PC-3 (cell line): ENCODE measurements around the gene JKAMP. TPM values are rescaled to one million over a fixed set of nuclear protein-coding genes. Genes with fewer than 3 reads are reported as not detected.

Experiments
- ATAC-seq: fragments of 200-7000 bp; cut with Tn5 transposase; 2 replicates; pipeline ENCODE4 v1.9.1; 2020; ENCODE audit warnings: mild to moderate bottlenecking, moderate library complexity
- BruUV-seq: library from RNA; stranded (reverse); fragments of 400-500 nt; replicated peaks from 2 replicates; lab custom pipeline; 2021; lab: Mats Ljungman, UMichigan
- CTCF ChIA-PET: fragments of 300-600 bp; sonication (Branson Sonifier 250); formaldehyde crosslinking; loops from one replicate; lab custom pipeline; 2022; ENCODE audit warnings: antibody characterized with exemption; lab: Charles Lee
- POLR2A ChIA-PET: fragments of 300-600 bp; sonication (Branson Sonifier 250); formaldehyde crosslinking; loops from one replicate; lab custom pipeline; 2022; ENCODE audit warnings: antibody characterized with exemption; ENCODE audit not compliant: unreplicated experiment; lab: Charles Lee
- DNase-seq: peaks from one replicate; pipeline ENCODE4 v3.0.0-alpha.2; 2015
- H2AFZ ChIP-seq: fragments of 300-600 bp; sonication (generic); 2 replicates; pipeline ENCODE4 v1.6.0; 2016; ENCODE audit warnings: antibody characterized with exemption, low read length
- H3F3A ChIP-seq: fragments of 300-600 bp; sonication (generic); one replicate; pipeline ENCODE4 v1.6.0; 2017; ENCODE audit warnings: antibody characterized with exemption, low read length, control low read depth, mild to moderate bottlenecking; ENCODE audit not compliant: unreplicated experiment
- H3K27ac ChIP-seq: fragments of 300-600 bp; sonication (generic); 2 replicates; pipeline ENCODE4 v1.5.1; 2016; ENCODE audit warnings: mild to moderate bottlenecking, low read length
- H3K27me3 ChIP-seq: fragments of 300-600 bp; sonication (generic); 2 replicates; pipeline ENCODE4 v1.6.1; 2016; ENCODE audit warnings: low read length, mixed read lengths
- H3K36me3 ChIP-seq: fragments of 300-600 bp; sonication (generic); 2 replicates; pipeline ENCODE4 v1.6.1; 2016; ENCODE audit warnings: low read depth, mixed run types, low read length, mixed read lengths
- H3K4me1 ChIP-seq: fragments of 300-600 bp; sonication (generic); 2 replicates; pipeline ENCODE4 v1.5.1; 2016; ENCODE audit warnings: low read length; ENCODE audit not compliant: insufficient read depth
- H3K4me2 ChIP-seq: fragments of 300-600 bp; sonication (generic); 2 replicates; pipeline ENCODE4 v1.6.0; 2016; ENCODE audit warnings: low read length
- H3K4me3 ChIP-seq: fragments of 300-600 bp; sonication (generic); 2 replicates; pipeline ENCODE4 v1.5.1; 2016; ENCODE audit warnings: mild to moderate bottlenecking, low read length, mixed read lengths
- H3K79me2 ChIP-seq: fragments of 300-600 bp; sonication (generic); 2 replicates; pipeline ENCODE4 v1.6.1; 2017; ENCODE audit warnings: low read length, mixed read lengths
- H3K9ac ChIP-seq: fragments of 300-600 bp; sonication (generic); 2 replicates; pipeline ENCODE4 v1.6.0; 2016; ENCODE audit warnings: mild to moderate bottlenecking, low read length
- H3K9me2 ChIP-seq: fragments of 300-600 bp; sonication (generic); replicated peaks from 2 replicates; pipeline ENCODE4 v1.6.1; 2016; ENCODE audit warnings: mixed run types, low read length, mixed read lengths
- H3K9me3 ChIP-seq: fragments of 300-600 bp; sonication (generic); 2 replicates; pipeline ENCODE4 v1.6.1; 2016; ENCODE audit warnings: low read length, mixed read lengths
- H4K20me1 ChIP-seq: fragments of 300-600 bp; sonication (generic); 2 replicates; pipeline ENCODE4 v1.6.1; 2016; ENCODE audit warnings: low read length, mixed read lengths
- EZH2 ChIP-seq: fragments of 300-600 bp; sonication (generic); IDR thresholded peaks from one replicate; pipeline ENCODE4 v1.6.1; 2017; ENCODE audit warnings: antibody characterized with exemption, mild to moderate bottlenecking, low read length; ENCODE audit not compliant: unreplicated experiment
- EZH2phosphoT487 ChIP-seq: fragments of 300-600 bp; sonication (generic); IDR thresholded peaks from 2 replicates; pipeline ENCODE4 v1.6.1; 2018; ENCODE audit warnings: mild to moderate bottlenecking, antibody characterized with exemption, low read length, borderline replicate concordance
- intact Hi-C: fragments of 100-400 bp; cut with micrococcal nuclease; formaldehyde crosslinking; loops from 2 replicates; pipeline ENCODE4 v1.9.0; 2023
- total RNA-seq: library from RNA; depleted of rRNA; stranded (reverse); fragments of >200 nt; gene quantifications from 2 replicates; pipeline ENCODE4 v1.2.3, GENCODE V29; 2014
- TF ChIP-seq, protein P1 (sequence below): fragments of 300-600 bp; sonication (generic); conservative IDR thresholded peaks from 2 replicates; pipeline ENCODE4 v1.5.1; 2017; ENCODE audit warnings: antibody characterized with exemption, low read depth, mild to moderate bottlenecking, low read length

The JKAMP gene
- total RNA-seq, 1 experiment from 2014 or later: 147 TPM

- intact Hi-C loops: loop anchor here (5.0 to 10.0 kb wide), 3 partner anchors 207 to 1240 kb away; partner anchors contain the start of genes PPM1A and PSMA3
- Histone ChIP-seq H4K20me1 (peaks cover 18% of the 10 kb centered on the region), H3F3A (peaks cover 16% of the 10 kb centered on the region), H3K79me2 (peaks cover 77% of the 10 kb centered on the region), H3K27ac (peak overlapping the region; percentile 83), H3K4me1 (peaks cover 42% of the 10 kb centered on the region), H3K27me3 (no peaks in the 10 kb centered on the region), H3K9me2 (no peaks in the 10 kb centered on the region), H3K4me2 (peak overlapping the region; percentile 79), H3K36me3 (peaks cover 30% of the 10 kb centered on the region; the same call in 1 of the 2 replicates), H3K4me3 (peak overlapping the region; percentile 79), H3K9ac (peak overlapping the region; percentile 88), H2AFZ (peak overlapping the region; percentile 94), H3K9me3 (no peaks in the 10 kb centered on the region)
- no peak for TF ChIP-seq EZH2phosphoT487
- TF ChIP-seq, protein P1, sequence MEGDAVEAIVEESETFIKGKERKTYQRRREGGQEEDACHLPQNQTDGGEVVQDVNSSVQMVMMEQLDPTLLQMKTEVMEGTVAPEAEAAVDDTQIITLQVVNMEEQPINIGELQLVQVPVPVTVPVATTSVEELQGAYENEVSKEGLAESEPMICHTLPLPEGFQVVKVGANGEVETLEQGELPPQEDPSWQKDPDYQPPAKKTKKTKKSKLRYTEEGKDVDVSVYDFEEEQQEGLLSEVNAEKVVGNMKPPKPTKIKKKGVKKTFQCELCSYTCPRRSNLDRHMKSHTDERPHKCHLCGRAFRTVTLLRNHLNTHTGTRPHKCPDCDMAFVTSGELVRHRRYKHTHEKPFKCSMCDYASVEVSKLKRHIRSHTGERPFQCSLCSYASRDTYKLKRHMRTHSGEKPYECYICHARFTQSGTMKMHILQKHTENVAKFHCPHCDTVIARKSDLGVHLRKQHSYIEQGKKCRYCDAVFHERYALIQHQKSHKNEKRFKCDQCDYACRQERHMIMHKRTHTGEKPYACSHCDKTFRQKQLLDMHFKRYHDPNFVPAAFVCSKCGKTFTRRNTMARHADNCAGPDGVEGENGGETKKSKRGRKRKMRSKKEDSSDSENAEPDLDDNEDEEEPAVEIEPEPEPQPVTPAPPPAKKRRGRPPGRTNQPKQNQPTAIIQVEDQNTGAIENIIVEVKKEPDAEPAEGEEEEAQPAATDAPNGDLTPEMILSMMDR: no peak
- TF ChIP-seq EZH2: no peak
- CTCF ChIA-PET: interaction anchor here (0.9 to 1.5 kb wide), 7 partner anchors 20 to 738 kb away, joined by 3 to 24 read pairs (median 6); partner anchors contain the start of gene CCDC175
- POLR2A ChIA-PET: interaction anchor here (0.5 to 1.0 kb wide), 7 partner anchors 19 to 1414 kb away, joined by 3 to 13 read pairs (median 4); partner anchors contain the start of gene DHRS7
- DNase-seq (peak; percentile 61), ATAC-seq (peak; percentile 19)
- BruUV-seq: TSS peak; percentile 59
Observed at GRCh38 chr14:59484639-59485175, 390 bp downstream of the JKAMP start.

DNA sequence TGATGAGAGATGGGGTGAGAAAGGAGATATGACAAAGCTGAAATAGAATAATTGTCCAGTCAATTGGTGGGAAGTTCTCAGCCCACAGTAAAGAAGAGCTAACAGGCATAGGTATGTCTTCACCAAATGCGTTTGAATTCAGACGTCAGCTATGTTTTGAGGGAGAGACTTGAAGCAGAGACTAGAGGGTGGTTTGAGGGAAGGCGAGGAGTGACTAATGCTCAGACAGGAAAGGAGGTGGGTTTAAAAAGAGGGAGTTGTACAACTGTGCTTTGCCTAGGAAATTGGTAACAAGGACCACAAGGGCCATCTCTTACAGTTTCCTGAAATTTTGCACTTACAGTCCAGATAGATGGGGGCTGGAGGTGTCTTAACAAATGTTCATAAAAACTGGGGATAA, 6.4 kb downstream of the JKAMP start:
- H3K9me3 ChIP-seq: no peaks in the 10 kb centered on the region
- no peak overlapping the region for H3K4me3 ChIP-seq
- H3K4me1 ChIP-seq: peaks cover 9% of the 10 kb centered on the region
- TF ChIP-seq EZH2: no peak
- TF ChIP-seq, protein P1: no peak
- no peak for TF ChIP-seq EZH2phosphoT487
- intact Hi-C loops: no loop called here
- no peak overlapping the region for H3K27ac ChIP-seq
- ChIA-PET POLR2A (no interaction called here), CTCF (no interaction called here)
- H2AFZ ChIP-seq: no peak overlapping the region
- H3K9me2 ChIP-seq: no peaks in the 10 kb centered on the region
- H3K27me3 ChIP-seq: no peaks in the 10 kb centered on the region
- H3F3A ChIP-seq: no peaks in the 10 kb centered on the region
- H3K9ac ChIP-seq: no peak overlapping the region
- H3K79me2 ChIP-seq: peaks cover 19% of the 10 kb centered on the region
- no peaks in the 10 kb centered on the region for H4K20me1 ChIP-seq
- DNase-seq (no peak), ATAC-seq (peak; percentile 33; the same call in 1 of the 2 replicates)
- H3K4me2 ChIP-seq: no peak overlapping the region
- peaks cover 67% of the 10 kb centered on the region for H3K36me3 ChIP-seq
- BruUV-seq: no TSS peak

DNA sequence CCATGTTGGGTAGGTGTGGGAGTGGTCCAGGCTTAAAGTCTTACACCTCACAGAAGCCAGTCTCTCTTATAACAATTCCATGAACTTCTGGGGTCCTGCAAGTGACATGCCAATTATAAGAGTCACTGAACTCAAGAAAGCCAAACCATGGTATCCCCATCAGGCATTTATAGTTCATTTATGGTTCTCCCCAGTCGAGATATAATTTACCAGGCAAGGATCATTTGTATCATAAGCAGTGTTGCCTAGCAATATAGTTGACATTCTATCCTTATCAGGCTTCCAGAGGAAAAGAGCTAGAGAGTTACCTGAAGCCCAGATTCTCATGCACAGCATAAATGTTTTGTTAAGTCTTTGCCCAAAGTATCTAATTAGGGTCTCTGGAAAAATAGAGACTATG, 8.1 kb downstream of the JKAMP start:
- H3K4me2 ChIP-seq: no peak overlapping the region
- H3K9me2 ChIP-seq: no peaks in the 10 kb centered on the region
- H3K4me3 ChIP-seq: no peak overlapping the region
- H4K20me1 ChIP-seq: no peaks in the 10 kb centered on the region
- peaks cover 4% of the 10 kb centered on the region; the same call in 1 of the 2 replicates for H3K79me2 ChIP-seq
- TF ChIP-seq EZH2 (no peak), EZH2phosphoT487 (no peak)
- TF ChIP-seq, protein P1: no peak
- H3K4me1 ChIP-seq: no peaks in the 10 kb centered on the region
- no peak overlapping the region for H3K9ac ChIP-seq
- BruUV-seq: no TSS peak
- ATAC-seq (no peak), DNase-seq (no peak)
- ChIA-PET CTCF (no interaction called here), POLR2A (no interaction called here)
- H3K27ac ChIP-seq: no peak overlapping the region
- peaks cover 72% of the 10 kb centered on the region for H3K36me3 ChIP-seq
- no peaks in the 10 kb centered on the region for H3K27me3 ChIP-seq
- intact Hi-C loops: no loop called here
- H3F3A ChIP-seq: no peaks in the 10 kb centered on the region
- no peaks in the 10 kb centered on the region for H3K9me3 ChIP-seq
- H2AFZ ChIP-seq: no peak overlapping the region
